GM12878 (cell line): Measurements from ENCODE around the gene CLIP3.

Experiments used
- CEBPB ChIP-seq, 2 experiments: fragments of 150-350 bp in 1 of 2; IDR thresholded peaks; 2 replicates each; pipeline ENCODE4 v1.6.1; 2012 to 2014; ENCODE audit warnings: low read depth in 2 of 2, low read length in 2 of 2, borderline replicate concordance in 1 of 2, inconsistent platforms in 1 of 2
- FOXK2 ChIP-seq: fragments of 450-650 bp; IDR thresholded peaks from 2 replicates; pipeline ENCODE4 v1.6.1; 2017; ENCODE audit warnings: mild to moderate bottlenecking, moderate library complexity
- KDM1A ChIP-seq: fragments of 200-600 bp; sonication (generic); IDR thresholded peaks from 2 replicates; pipeline ENCODE4 v1.6.1; 2016; ENCODE audit warnings: borderline replicate concordance
- MXI1 ChIP-seq: fragments of 150-350 bp; IDR thresholded peaks from 2 replicates; pipeline ENCODE4 v1.6.1; 2011; ENCODE audit warnings: low read depth, mild to moderate bottlenecking, inconsistent platforms, low read length, improper control_type of control experiment
- POLR2A ChIP-seq: IDR thresholded peaks from 2 replicates; pipeline ENCODE4 v1.6.1; 2011; ENCODE audit warnings: low read depth, mild to moderate bottlenecking, low read length
- RAD21 ChIP-seq: IDR thresholded peaks from 2 replicates; pipeline ENCODE4 v1.6.1; 2011; ENCODE audit warnings: mild to moderate bottlenecking, low read depth, low read length, moderate library complexity; ENCODE audit not compliant: insufficient read depth
- REST ChIP-seq: IDR thresholded peaks from 2 replicates; pipeline ENCODE4 v1.6.1; 2012; ENCODE audit warnings: mild to moderate bottlenecking, low read depth, low read length
- RUNX3 ChIP-seq: IDR thresholded peaks from 2 replicates; pipeline ENCODE4 v1.6.1; 2012; ENCODE audit warnings: low read length, inconsistent platforms
- TF ChIP-seq, protein P1 (sequence below), 3 experiments: IDR thresholded peaks in 2 of 3; conservative IDR thresholded peaks in 1 of 3; 2 replicates each; pipeline ENCODE4 v1.5.1; 2011; ENCODE audit warnings: low read depth in 3 of 3, low read length in 3 of 3, mild to moderate bottlenecking in 3 of 3, control low read depth in 2 of 3, moderate library complexity in 2 of 3, inconsistent platforms in 1 of 3, mixed read lengths in 1 of 3; ENCODE audit not compliant: control insufficient read depth in 2 of 3, insufficient read depth in 1 of 3; ENCODE audit errors: extremely low read depth in 1 of 3

GRCh38 chr19:36013280-36014011, 19.2 kb downstream of the CLIP3 start:
- TF ChIP-seq KDM1A (no peak), MXI1 (no peak), POLR2A (no peak; the same call in 1 of the 2 replicates), CEBPB (IDR thresholded peaks at IDR 0.05; ENCODE audit: borderline replicate concordance in 1 of 2, low read depth in 2 of 2, low read length in 2 of 2) (no peak), FOXK2 (no peak), REST (no peak), RAD21 (no peak), RUNX3 (no peak)
- TF ChIP-seq, protein P1, sequence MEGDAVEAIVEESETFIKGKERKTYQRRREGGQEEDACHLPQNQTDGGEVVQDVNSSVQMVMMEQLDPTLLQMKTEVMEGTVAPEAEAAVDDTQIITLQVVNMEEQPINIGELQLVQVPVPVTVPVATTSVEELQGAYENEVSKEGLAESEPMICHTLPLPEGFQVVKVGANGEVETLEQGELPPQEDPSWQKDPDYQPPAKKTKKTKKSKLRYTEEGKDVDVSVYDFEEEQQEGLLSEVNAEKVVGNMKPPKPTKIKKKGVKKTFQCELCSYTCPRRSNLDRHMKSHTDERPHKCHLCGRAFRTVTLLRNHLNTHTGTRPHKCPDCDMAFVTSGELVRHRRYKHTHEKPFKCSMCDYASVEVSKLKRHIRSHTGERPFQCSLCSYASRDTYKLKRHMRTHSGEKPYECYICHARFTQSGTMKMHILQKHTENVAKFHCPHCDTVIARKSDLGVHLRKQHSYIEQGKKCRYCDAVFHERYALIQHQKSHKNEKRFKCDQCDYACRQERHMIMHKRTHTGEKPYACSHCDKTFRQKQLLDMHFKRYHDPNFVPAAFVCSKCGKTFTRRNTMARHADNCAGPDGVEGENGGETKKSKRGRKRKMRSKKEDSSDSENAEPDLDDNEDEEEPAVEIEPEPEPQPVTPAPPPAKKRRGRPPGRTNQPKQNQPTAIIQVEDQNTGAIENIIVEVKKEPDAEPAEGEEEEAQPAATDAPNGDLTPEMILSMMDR (IDR thresholded peaks at IDR 0.05 in 2 of 3, conservative IDR thresholded peaks at IDR 0.05 in 1 of 3; ENCODE audit: control insufficient read depth in 2 of 3, extremely low read depth in 1 of 3, insufficient read depth in 1 of 3, low read depth in 3 of 3, low read length in 3 of 3) = no peak
